HEK293 (cell line): ENCODE measurements around the gene ALS2CL.
"Not testable (repeated sequence)": the region's sequence is repeated elsewhere in the genome, so short reads cannot be mapped to it uniquely, and the experiment has no call there.

ENCODE experiments used
- CTCF ChIA-PET: fragments of 350-600 bp; formaldehyde crosslinking; extraction: SDS; loops from one replicate; lab custom pipeline; 2021; ENCODE audit warnings: antibody characterized with exemption; lab: Yijun Ruan, JAX
- POLR2A ChIA-PET: fragments of 300-600 bp; formaldehyde crosslinking; extraction: SDS; loops from one replicate; lab custom pipeline; 2020; ENCODE audit warnings: antibody characterized with exemption, inconsistent platforms; lab: Yijun Ruan, JAX
- H3K27ac ChIP-seq: fragments of 200-500 bp; sonication (Bioruptor generic); 2 replicates; pipeline ENCODE4 v1.5.1; 2014; ENCODE audit warnings: low read depth, low read length, control low read depth, inconsistent platforms; ENCODE audit errors: extremely low read depth
- H3K36me3 ChIP-seq, 2 experiments: fragments of 200-500 bp in 1 of 2; sonication (Bioruptor generic) in 1 of 2; 1 replicate in 1 of 2; 2 replicates in 1 of 2; pipeline ENCODE4 v1.5.1; 2014 to 2017; ENCODE audit warnings: inconsistent platforms in 2 of 2, low read length in 2 of 2; ENCODE audit not compliant: control insufficient read depth in 2 of 2, insufficient read depth in 1 of 2
- H3K4me1 ChIP-seq: fragments of 200-500 bp; sonication (Bioruptor generic); 2 replicates; pipeline ENCODE4 v1.5.1; 2014; ENCODE audit warnings: mild to moderate bottlenecking, low read length, inconsistent platforms; ENCODE audit not compliant: control insufficient read depth, insufficient read depth
- H3K4me3 ChIP-seq: 2 replicates; pipeline ENCODE4 v1.5.1; 2011; ENCODE audit warnings: low read depth, mild to moderate bottlenecking, control low read depth, low read length, moderate library complexity
- H3K9me3 ChIP-seq: fragments of 200-500 bp; sonication (Bioruptor generic); 2 replicates; pipeline ENCODE4 v1.5.1; 2014; ENCODE audit warnings: low read depth, low read length, inconsistent platforms; ENCODE audit not compliant: control insufficient read depth, insufficient read depth
- GLIS1 ChIP-seq: fragments of 450-650 bp; formaldehyde crosslinking; IDR thresholded peaks from 2 replicates; pipeline ENCODE4 v1.5.1; 2016; ENCODE audit warnings: missing biosample characterization, missing genetic modification characterization
- KLF9 ChIP-seq: fragments of 450-650 bp; formaldehyde crosslinking; IDR thresholded peaks from 2 replicates; pipeline ENCODE4 v1.5.1; 2016; ENCODE audit warnings: missing biosample characterization, missing genetic modification characterization, low read depth
- ZFHX2 ChIP-seq: fragments of 450-650 bp; formaldehyde crosslinking; conservative IDR thresholded peaks from 2 replicates; pipeline ENCODE4 v1.5.1; 2016; ENCODE audit warnings: missing biosample characterization, missing genetic modification characterization
- ZIC2 ChIP-seq: fragments of 450-650 bp; formaldehyde crosslinking; IDR thresholded peaks from 2 replicates; pipeline ENCODE4 v1.5.1; 2016; ENCODE audit warnings: missing biosample characterization, missing genetic modification characterization
- ZNF121 ChIP-seq: fragments of 450-650 bp; formaldehyde crosslinking; IDR thresholded peaks from 2 replicates; pipeline ENCODE4 v1.5.1; 2016; ENCODE audit warnings: missing biosample characterization, missing genetic modification characterization
- ZNF324 ChIP-seq: fragments of 450-650 bp; formaldehyde crosslinking; IDR thresholded peaks from 2 replicates; pipeline ENCODE4 v1.5.1; 2016; ENCODE audit warnings: missing biosample characterization, missing genetic modification characterization
- ZNF37A ChIP-seq: fragments of 450-650 bp; IDR thresholded peaks from 2 replicates; pipeline ENCODE4 v1.5.1; 2018; ENCODE audit warnings: missing biosample characterization, missing genetic modification characterization
- ZNF473 ChIP-seq: fragments of 450-650 bp; formaldehyde crosslinking; IDR thresholded peaks from 2 replicates; pipeline ENCODE4 v1.5.1; 2017; ENCODE audit warnings: missing biosample characterization, missing genetic modification characterization
- ZNF48 ChIP-seq: fragments of 450-650 bp; formaldehyde crosslinking; IDR thresholded peaks from 2 replicates; pipeline ENCODE4 v1.5.1; 2016; ENCODE audit warnings: missing biosample characterization, missing genetic modification characterization
- ZNF654 ChIP-seq: fragments of 450-650 bp; formaldehyde crosslinking; IDR thresholded peaks from 2 replicates; pipeline ENCODE4 v1.5.1; 2016; ENCODE audit warnings: low read depth, missing biosample characterization, missing genetic modification characterization
- ZNF776 ChIP-seq: fragments of 450-650 bp; formaldehyde crosslinking; IDR thresholded peaks from 2 replicates; pipeline ENCODE4 v1.5.0; 2017; ENCODE audit warnings: missing biosample characterization, missing genetic modification characterization, borderline replicate concordance
- ZNF791 ChIP-seq: fragments of 450-650 bp; formaldehyde crosslinking; IDR thresholded peaks from 2 replicates; pipeline ENCODE4 v1.5.1; 2016; ENCODE audit warnings: missing biosample characterization, missing genetic modification characterization
- ZXDB ChIP-seq: fragments of 450-650 bp; formaldehyde crosslinking; IDR thresholded peaks from 2 replicates; pipeline ENCODE4 v1.5.1; 2016; ENCODE audit warnings: missing biosample characterization, missing genetic modification characterization
- TF ChIP-seq, protein P1 (sequence below): fragments of 450-650 bp; formaldehyde crosslinking; IDR thresholded peaks from 2 replicates; pipeline ENCODE4 v1.5.1; 2016; ENCODE audit warnings: missing biosample characterization, missing genetic modification characterization
- TF ChIP-seq, protein P2 (sequence below): fragments of 450-650 bp; formaldehyde crosslinking; IDR thresholded peaks from 2 replicates; pipeline ENCODE4 v1.5.1; 2016; ENCODE audit warnings: missing biosample characterization, missing genetic modification characterization
- TF ChIP-seq, protein P3 (sequence below): sonication (generic); formaldehyde crosslinking; IDR thresholded peaks from 2 replicates; pipeline ENCODE4 v1.8.1; 2022; ENCODE audit warnings: mild to moderate bottlenecking, moderate library complexity, missing genetic modification reagents
- TF ChIP-seq, protein P4 (sequence below): fragments of 450-650 bp; formaldehyde crosslinking; IDR thresholded peaks from 2 replicates; pipeline ENCODE4 v1.5.1; 2017; ENCODE audit warnings: missing biosample characterization, missing genetic modification characterization

Gene ALS2CL

DNA sequence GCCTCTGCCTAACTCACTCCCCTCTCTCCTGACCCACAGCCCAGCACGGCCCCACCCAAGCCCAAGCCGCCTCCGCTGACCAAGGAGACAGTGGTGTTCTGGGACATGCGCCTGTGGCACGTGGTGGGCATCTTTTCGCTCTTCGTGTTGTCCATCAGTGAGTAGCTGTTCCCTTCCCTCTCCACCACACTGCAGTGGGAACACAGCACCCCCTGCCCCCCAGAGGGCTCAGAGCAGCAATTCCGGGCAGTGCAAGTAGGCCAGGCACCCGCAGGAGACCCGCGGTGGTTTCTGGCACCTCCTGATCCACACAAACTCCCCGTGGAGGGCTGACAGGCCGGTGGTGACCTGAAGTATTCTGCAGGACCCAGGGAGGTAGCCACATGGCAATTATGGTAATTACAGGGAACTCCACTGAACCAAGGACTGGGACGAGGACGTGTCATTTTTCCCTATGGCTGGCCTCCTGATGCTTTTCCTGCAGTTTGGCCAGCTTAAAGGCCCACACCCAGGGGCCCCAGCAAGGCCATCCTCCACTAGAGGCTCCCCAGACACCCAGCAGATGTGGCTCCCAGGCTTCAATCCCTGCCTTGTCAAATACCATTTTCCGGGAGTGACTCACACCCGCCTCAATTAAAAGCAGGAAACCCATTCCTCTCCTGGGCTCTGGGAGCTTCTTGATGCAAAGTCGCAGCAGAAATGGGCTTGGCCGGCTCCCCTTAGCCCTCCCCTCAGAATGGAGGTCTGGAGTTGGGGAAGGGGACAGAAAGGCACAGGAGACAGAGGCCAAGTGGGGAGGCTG is 12.5 kb upstream of the ALS2CL start:
- H3K9me3 ChIP-seq: no peaks in the 10 kb centered on the region
- CTCF ChIA-PET: interaction anchor here (0.6 to 2.5 kb wide), 7 partner anchors 14 to 521 kb away, joined by 3 to 8 read pairs (median 3); no protein-coding TSS in a partner anchor
- POLR2A ChIA-PET: no interaction called here

DNA sequence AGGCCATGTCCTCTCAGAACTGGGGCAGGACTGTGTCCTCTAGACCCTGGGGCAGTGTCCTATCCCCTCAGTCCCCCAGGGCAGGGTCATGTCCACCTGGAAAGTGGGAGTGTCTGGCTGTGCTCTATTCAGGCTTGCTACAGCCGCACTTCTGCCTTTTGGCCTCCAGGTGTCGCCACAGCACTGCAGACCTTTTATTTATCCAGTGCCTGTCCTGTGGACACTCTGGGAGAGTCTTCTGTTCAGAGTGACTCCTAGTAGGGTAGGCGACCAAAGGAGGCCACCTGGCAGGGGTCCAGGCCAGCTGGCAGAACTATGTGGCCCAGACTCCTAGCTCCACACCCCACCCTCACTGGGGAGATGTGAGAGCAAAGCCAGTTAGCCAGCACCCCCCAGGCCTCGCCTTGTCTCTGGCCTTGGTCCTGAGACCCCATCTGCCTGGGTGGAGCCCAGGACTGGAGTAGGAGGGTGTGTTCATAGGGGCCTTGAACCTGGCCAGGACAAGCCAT is 11.6 kb upstream of the ALS2CL start:
- no peaks in the 10 kb centered on the region for H3K4me1 ChIP-seq
- H3K4me3 ChIP-seq: no peak overlapping the region
- no peaks in the 10 kb centered on the region for H3K36me3 ChIP-seq
- H3K9me3 ChIP-seq: no peaks in the 10 kb centered on the region
- ChIA-PET CTCF (interaction anchor here (0.6 to 2.5 kb wide), 7 partner anchors 15 to 522 kb away, joined by 3 to 8 read pairs (median 3); no protein-coding TSS in a partner anchor), POLR2A (no interaction called here)
- no peak overlapping the region for H3K27ac ChIP-seq
- TF ChIP-seq ZNF654 (tag by site-specific recombination) (peak; percentile 81), ZNF48 (tag by site-specific recombination) (no peak), KLF9 (tag by site-specific recombination) (peak; percentile 45; the same call in 1 of the 2 replicates), ZNF324 (tag by site-specific recombination) (no peak), ZNF791 (no peak), ZXDB (tag by site-specific recombination) (no peak), ZNF121 (tag by site-specific recombination) (no peak)
- TF ChIP-seq, protein P1, sequence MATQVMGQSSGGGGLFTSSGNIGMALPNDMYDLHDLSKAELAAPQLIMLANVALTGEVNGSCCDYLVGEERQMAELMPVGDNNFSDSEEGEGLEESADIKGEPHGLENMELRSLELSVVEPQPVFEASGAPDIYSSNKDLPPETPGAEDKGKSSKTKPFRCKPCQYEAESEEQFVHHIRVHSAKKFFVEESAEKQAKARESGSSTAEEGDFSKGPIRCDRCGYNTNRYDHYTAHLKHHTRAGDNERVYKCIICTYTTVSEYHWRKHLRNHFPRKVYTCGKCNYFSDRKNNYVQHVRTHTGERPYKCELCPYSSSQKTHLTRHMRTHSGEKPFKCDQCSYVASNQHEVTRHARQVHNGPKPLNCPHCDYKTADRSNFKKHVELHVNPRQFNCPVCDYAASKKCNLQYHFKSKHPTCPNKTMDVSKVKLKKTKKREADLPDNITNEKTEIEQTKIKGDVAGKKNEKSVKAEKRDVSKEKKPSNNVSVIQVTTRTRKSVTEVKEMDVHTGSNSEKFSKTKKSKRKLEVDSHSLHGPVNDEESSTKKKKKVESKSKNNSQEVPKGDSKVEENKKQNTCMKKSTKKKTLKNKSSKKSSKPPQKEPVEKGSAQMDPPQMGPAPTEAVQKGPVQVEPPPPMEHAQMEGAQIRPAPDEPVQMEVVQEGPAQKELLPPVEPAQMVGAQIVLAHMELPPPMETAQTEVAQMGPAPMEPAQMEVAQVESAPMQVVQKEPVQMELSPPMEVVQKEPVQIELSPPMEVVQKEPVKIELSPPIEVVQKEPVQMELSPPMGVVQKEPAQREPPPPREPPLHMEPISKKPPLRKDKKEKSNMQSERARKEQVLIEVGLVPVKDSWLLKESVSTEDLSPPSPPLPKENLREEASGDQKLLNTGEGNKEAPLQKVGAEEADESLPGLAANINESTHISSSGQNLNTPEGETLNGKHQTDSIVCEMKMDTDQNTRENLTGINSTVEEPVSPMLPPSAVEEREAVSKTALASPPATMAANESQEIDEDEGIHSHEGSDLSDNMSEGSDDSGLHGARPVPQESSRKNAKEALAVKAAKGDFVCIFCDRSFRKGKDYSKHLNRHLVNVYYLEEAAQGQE (tag by site-specific recombination): peak; percentile 98
- TF ChIP-seq, protein P2, sequence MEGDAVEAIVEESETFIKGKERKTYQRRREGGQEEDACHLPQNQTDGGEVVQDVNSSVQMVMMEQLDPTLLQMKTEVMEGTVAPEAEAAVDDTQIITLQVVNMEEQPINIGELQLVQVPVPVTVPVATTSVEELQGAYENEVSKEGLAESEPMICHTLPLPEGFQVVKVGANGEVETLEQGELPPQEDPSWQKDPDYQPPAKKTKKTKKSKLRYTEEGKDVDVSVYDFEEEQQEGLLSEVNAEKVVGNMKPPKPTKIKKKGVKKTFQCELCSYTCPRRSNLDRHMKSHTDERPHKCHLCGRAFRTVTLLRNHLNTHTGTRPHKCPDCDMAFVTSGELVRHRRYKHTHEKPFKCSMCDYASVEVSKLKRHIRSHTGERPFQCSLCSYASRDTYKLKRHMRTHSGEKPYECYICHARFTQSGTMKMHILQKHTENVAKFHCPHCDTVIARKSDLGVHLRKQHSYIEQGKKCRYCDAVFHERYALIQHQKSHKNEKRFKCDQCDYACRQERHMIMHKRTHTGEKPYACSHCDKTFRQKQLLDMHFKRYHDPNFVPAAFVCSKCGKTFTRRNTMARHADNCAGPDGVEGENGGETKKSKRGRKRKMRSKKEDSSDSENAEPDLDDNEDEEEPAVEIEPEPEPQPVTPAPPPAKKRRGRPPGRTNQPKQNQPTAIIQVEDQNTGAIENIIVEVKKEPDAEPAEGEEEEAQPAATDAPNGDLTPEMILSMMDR (tag by site-specific recombination): peak; percentile 66

More for the DNA sequence above, 12.5 kb upstream of the ALS2CL start:
- Histone ChIP-seq H3K4me3 (no peak overlapping the region), H3K4me1 (no peaks in the 10 kb centered on the region), H3K36me3 (no peaks in the 10 kb centered on the region), H3K27ac (no peak overlapping the region)
- TF ChIP-seq ZIC2 (tag by site-specific recombination): peak; percentile 71
- no peak for TF ChIP-seq ZNF37A
- no peak for TF ChIP-seq ZFHX2
- peak; percentile 67 for TF ChIP-seq GLIS1 (tag by site-specific recombination)
- no peak for TF ChIP-seq ZNF776 (tag by site-specific recombination)
- TF ChIP-seq ZNF473 (tag by site-specific recombination): no peak
- TF ChIP-seq, protein P3, sequence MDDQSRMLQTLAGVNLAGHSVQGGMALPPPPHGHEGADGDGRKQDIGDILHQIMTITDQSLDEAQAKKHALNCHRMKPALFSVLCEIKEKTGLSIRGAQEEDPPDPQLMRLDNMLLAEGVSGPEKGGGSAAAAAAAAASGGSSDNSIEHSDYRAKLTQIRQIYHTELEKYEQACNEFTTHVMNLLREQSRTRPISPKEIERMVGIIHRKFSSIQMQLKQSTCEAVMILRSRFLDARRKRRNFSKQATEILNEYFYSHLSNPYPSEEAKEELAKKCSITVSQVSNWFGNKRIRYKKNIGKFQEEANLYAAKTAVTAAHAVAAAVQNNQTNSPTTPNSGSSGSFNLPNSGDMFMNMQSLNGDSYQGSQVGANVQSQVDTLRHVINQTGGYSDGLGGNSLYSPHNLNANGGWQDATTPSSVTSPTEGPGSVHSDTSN (CRISPR knock-in tag): no peak
- TF ChIP-seq, protein P4, sequence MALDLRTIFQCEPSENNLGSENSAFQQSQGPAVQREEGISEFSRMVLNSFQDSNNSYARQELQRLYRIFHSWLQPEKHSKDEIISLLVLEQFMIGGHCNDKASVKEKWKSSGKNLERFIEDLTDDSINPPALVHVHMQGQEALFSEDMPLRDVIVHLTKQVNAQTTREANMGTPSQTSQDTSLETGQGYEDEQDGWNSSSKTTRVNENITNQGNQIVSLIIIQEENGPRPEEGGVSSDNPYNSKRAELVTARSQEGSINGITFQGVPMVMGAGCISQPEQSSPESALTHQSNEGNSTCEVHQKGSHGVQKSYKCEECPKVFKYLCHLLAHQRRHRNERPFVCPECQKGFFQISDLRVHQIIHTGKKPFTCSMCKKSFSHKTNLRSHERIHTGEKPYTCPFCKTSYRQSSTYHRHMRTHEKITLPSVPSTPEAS: no peak

DNA sequence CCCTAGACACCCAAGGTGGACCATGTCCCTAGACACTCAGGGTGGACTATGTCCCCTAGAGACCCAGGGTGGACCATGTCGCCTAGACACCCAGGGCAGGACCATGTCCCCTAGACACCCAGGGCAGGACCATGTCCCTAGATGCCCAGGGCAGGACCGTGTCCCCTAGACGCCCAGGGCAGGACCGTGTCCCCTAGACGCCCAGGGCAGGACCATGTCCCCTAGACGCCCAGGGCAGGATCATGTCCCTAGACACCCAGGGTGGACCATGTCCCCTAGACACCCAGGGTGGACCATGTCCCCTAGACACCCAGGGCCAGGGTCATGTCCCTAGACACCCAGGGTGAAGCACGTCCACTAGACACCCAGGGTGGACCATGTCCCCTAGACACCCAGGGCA is 10.9 kb upstream of the ALS2CL start:
- CTCF ChIA-PET, H3K4me3 ChIP-seq: not testable (repeated sequence)

More for the DNA sequence above, 10.9 kb upstream of the ALS2CL start:
- H3K36me3 ChIP-seq, H3K9me3 ChIP-seq, H3K27ac ChIP-seq, POLR2A ChIA-PET, H3K4me1 ChIP-seq: not testable (repeated sequence)
